Suppressor macrophage (primary cell): ENCODE data around the gene CLN6.

ENCODE experiments used
- DNase-seq, 4 experiments: peaks; one replicate each; pipeline ENCODE4 v3.0.0-alpha.2; 2020 to 2022
- total RNA-seq, 17 experiments: gene quantifications; one replicate each; lab custom pipeline; 2026; ENCODE audit warnings: mixed read lengths in 6 of 17, inconsistent platforms in 3 of 17; lab: John Stamatoyannopoulos, UW

CLN6 gene
- total RNA-seq = 16.3 to 51.7 (median 39.4) reads per million in 17 experiments

DNA sequence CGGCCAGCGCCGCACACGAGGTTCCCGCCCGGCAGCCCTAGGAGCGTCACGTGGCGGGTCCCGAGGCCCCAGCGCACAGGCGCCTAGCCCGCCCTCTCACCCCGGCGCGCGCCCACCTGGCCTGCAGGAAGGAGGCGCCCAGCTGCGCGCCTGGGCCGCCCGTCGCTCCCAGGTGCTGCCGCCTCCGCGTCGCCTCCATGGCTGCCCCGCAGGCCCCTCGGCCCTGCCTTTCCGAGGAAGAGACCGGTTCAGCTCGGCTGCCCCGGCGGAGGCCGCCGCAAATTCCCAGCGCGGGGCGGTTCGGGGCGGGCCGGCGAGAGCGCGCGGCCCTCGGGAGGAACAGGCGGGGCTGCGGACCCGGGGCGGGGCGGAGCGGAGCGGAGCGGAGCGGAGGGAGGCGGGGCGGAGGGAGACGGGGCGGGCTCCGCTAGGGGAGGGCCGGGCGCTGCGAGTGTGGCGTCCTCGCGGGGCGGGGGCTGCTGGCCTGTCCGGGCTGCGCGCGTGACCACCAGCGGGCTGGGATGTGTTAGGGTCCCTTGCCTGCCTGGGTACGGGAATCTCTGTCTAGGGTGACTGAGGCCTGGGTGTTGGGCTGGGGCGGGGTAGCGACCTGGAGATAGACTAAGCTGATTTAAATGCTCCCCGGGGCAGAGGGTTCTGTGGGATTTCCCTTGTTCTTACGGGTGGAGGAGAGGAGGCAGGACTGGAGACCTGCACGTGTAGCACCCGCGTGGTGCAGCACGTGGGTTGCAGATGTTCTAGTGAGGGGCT is at the start of gene CLN6:
TSS of gene CLN6 (minus strand) at position 343 of the 771 bp plus-strand sequence. CDS start at position 199, 144 bp downstream.
- DNase-seq = peak; percentile 88 to 97 (median 93)

GRCh38 chr15:68278595-68279405 is 49.3 kb upstream of the CLN6 start:
- peak; percentile 59 to 65 (median 60) for DNase-seq

DNA sequence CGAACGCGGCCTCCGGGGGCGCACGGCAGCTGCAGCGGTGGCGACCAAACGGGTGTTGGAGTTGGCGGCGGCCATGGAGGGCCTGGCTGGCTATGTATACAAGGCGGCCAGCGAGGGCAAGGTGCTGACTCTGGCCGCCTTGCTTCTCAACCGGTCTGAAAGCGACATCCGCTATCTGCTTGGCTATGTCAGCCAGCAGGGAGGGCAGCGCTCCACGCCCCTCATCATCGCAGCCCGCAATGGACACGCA is 48.7 kb upstream of the CLN6 start:
- DNase-seq = peak; percentile 59 to 78 (median 68)

GRCh38 chr15:68277603-68278344 is 48.2 kb upstream of the CLN6 start, which contains the start of gene FEM1B:
Gene FEM1B (plus strand): TSS chr15:68277745. CDS start chr15:68278418, 673 bp downstream.
- peak; percentile 94 to 96 (median 96) for DNase-seq

DNA sequence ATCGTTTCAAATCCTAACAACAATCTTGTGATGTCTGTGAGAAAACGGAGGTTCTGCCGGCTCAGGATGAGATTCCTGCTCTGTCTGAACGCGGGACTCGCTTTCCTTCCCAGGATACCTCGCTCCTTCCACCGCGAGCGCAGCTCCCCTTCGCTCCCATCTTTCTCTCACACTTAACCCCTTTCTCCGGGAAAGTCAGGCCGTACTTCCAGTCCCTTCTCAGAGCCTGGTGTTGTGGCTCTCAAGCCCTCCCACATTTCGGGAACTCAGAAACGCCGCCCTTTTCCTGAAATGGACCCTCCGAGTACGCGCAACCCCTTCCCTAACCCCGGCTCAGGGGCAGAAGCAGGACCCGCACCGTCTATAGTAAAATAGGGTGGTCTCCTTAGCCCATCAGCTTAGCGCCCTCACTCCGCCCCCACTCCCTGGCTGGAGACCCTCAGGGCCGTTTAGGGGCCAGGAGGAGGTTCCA is 47.6 kb upstream of the CLN6 start:
- DNase-seq = peak; percentile 46 to 75 (median 67)

GRCh38 chr15:68276668-68277067 is 47.1 kb upstream of the CLN6 start:
- DNase-seq = no peak

DNA sequence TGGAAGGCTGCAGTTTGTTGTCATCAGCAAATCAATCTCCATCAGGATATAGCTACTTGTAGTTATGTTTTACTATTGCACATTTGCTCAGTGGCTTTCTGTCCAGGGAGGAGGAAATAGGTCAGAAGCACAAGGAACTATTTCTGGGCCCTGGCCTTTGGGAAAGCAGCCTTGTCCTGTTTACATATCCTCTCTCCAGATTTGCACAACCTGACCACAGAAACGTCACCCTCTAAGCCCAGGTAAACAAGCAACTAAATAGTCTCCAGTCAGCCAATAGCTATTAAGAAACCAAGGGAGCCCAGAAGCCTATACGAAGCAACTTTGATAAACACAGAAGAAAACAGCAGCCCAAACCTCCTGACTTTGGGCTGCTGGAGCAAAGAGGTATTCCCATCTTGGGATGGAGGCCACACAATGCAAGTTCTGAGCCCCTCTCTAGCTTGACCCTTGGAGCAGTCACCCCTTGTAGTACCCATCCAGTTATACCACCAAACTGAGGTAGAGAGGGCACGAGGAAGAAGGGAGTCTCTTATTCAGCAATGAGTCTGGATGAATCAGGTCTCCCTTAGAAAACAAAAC is 45.7 kb upstream of the CLN6 start:
- DNase-seq = peak; percentile 56 to 77 (median 73)

DNA sequence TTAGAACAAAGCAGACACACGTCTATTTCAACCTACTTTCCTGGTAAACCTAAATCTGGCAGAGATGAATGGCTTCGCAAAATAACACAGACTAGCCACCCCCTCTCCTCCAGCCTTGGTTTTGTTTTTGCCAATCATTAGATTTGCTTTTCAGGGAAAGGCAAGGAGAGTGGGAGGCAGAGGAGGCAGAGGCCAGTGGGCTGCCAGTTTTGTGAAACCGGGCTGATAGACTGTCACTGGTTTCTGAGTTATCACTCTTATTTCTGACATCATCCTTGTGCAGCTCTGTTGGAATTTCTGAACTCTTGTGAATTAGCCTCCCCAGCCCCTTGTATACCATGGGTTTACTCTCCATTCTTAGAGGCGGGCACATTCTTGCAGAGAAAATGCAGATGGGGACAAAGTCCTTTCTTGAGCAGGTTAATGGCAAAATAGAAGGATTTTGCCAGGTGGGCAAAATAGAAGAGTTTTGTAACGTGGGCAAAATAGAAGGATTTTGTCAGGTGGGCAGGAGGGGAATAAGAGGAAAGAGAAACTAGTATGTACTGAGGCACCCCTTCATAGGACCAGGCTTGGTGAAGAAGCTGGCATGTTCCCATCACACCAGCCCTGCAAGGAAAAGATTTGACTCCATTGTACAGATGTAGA is 44.8 kb upstream of the CLN6 start:
- peak; percentile 45 to 73 (median 68) for DNase-seq

DNA sequence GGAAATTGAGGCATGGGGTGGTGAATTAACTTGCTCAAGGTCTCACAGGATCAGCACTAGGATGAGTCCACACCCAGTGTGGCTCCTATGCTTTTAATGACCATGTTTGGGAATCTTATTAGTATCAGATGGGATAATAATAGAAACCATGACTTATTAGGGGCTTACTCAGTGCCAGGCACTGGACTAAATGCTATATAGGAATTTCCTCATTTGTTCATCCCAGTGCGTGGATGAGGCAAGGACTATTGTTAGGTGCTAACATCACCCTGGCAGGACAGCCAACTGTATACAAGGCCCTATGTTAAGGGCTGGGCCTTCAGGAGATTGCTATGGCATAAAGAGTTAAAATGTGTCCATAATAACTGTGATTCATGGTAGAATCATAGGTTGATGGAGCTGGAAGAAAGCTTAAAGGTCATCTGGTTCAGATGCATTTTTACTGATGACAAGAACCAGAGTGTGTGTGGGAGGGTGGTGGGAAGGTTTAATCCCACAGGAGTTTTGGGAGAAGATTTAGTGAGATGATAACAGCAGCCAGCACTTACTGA is 43.3 kb upstream of the CLN6 start:
- peak; percentile 76 to 93 (median 82) for DNase-seq

GRCh38 chr15:68271854-68272471 is 42.4 kb upstream of the CLN6 start:
- peak in 3 of 4 experiments; percentile 49 to 56 (median 55) for DNase-seq

DNA sequence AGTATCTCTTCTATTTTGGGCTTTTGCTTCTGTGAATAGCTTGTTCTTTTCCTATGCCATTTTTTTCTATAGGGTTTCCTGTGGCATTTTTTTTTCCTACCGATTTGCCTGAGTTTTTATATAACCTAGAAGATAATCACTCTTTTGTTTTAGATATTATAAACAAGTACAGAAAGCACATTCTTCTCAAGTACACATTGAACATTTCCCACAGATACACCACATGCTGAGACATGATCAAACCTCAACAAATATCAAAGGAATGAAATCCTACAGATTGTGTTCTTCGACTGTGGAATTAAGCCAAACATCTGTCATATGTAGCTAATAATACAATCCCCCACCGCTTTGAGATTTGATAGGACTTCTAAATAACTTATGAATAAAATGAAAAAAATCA is 38.9 kb upstream of the CLN6 start:
- DNase-seq = no peak

DNA sequence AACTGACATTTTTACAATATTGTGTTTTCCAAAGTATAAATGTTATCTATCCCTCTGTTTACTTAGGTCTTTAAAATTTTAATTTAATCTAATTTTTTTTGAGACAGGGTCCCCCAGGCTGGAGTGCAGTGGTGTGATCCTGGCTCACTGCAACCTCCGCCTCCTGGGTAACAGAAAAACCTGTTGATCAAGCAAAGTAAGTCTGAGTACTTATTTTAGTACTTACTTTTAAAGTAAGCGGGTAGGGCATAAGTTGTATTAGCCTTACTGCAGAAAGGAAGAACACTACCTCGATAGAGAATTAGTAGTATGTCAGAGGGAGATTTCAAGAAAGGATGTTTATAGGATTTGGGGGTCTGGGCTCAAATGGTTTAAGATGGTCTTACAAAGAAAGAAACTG is 36.1 kb upstream of the CLN6 start:
- DNase-seq = no peak

GRCh38 chr15:68265081-68265480 is 35.6 kb upstream of the CLN6 start:
- DNase-seq = peak in 1 of 4 experiments; percentile 48

DNA sequence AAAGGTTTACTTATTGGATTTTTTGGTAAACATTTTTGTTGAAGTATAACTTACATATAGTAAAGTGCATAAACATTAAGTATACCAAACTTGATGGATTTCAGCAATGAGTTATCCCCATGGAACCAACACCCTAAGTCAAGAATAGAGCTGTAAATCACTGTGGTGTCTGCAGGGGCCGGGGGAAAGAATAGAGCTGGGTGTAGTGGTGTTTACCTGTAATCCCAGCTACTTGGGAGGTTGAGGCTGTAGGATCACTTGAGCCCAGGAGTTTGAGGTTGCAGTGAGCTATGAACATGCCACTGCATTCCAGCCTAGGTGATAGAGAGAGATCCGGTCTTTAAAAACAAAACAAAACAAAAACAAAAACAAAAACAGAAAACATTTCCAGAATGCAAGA is 34.8 kb upstream of the CLN6 start:
- no peak for DNase-seq

GRCh38 chr15:68262514-68263356 is 33.2 kb upstream of the CLN6 start:
- no peak for DNase-seq

DNA sequence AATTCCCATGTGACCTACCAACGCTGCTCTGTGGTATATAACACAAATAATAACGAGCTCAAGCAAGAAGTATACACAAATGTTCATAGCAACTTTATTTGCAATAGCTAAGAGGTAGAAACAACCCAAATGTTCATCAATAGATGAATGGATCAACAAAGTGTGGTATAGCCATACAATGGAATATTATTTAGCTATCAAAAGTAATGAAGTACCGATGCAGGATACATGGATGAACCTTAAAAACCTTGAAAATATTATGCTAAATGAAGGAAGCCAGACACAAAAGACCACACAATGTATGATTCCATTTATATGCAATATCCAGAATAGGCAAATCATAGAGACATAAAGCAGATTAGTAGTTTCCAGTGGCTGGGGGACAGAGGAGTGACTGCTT is 32.5 kb upstream of the CLN6 start:
- DNase-seq = no peak

DNA sequence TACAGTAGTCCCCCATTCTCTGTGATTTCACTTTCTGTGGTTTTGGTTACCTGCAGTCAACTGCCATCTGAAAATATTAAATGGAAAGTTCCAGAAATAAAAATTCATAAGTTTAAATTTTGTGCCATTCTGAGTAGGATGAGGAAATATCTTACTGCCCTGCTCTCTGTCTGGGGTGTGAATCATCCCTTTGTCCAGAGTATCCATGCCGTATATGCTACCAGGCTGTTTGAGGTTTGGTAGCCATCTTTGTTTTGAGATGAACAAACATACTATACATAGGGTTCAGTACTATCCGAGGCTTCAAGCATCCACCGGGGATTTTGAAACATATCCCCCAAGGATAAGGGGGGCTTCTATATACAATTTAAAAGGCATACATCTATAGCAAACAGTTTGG is 31.7 kb upstream of the CLN6 start:
- DNase-seq = no peak

DNA sequence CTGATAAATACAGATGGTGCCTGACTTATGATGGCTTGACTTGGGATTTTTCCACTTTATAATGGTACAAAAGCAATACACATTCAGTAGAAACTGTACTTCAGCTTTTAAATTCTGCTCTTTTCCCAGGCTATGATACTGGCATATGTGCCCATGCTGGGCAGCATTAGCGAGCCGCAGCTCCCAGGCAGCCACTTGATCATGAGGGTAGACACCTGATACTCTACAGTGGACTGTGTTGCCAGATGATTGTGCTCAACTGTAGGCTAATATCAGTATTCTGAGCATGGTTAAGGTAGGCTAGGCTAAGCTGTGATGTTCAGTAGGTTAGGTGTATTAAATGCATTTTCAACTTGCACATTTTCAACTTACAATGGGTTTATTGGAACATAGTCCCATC is 30.4 kb upstream of the CLN6 start:
- DNase-seq = no peak

DNA sequence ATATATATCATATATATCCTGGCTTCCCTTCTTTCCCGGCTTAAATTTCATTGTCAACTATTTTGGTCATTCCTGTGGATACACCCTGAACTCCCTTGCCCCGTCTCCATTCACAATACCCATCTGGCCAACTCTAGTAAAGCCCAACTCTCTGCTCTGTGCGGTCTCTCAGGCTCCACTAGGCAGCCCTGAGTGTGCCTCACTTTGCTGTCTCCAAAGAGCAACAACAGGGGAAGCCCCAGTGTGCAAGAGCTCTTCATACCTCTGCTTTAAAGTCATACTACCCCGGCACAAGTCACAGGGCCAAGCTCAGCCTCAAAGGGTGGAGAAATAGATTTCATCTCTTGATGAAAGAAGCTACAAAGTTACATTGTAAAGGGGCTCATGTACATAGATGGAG is 29.2 kb upstream of the CLN6 start:
- peak in 3 of 4 experiments; percentile 53 to 61 (median 60) for DNase-seq
